Endothelial cell of umbilical vein (primary cell): ENCODE measurements around the gene B3GNT3. TPM values are rescaled to one million over a fixed set of nuclear protein-coding genes. Genes with fewer than 3 reads are reported as not detected.

Experiments
- BruUV-seq: library from RNA; stranded (reverse); fragments of 400-500 nt; replicated peaks from 2 replicates; lab custom pipeline; 2021; lab: Mats Ljungman, UMichigan
- CTCF ChIA-PET: fragments of 300-600, 350-600 bp; sonication (Branson Sonifier 250); formaldehyde crosslinking; loops from one replicate; lab custom pipeline; 2021; ENCODE audit warnings: antibody characterized with exemption, inconsistent platforms; lab: Charles Lee
- POLR2A ChIA-PET: fragments of 300-600, 350-600 bp; sonication (Branson Sonifier 250); formaldehyde crosslinking; loops from one replicate; lab custom pipeline; 2021; ENCODE audit warnings: antibody characterized with exemption, inconsistent platforms; lab: Charles Lee
- DNase-seq: peaks from one replicate; pipeline ENCODE4 v3.0.0-alpha.2; 2011; ENCODE audit warnings: low read depth, low spot score
- FAIRE-seq: peaks from 2 replicates; lab custom pipeline; 2011; peaks lifted over from hg19 to GRCh38; lab: Jason Lieb, UNC
- H2AFZ ChIP-seq: 2 replicates; pipeline ENCODE4 v1.6.0; 2012; ENCODE audit warnings: low read depth, low read length, control low read depth, inconsistent platforms
- H3K27ac ChIP-seq: 2 replicates; pipeline ENCODE4 v1.5.1; 2011; ENCODE audit warnings: low read depth, mild to moderate bottlenecking, control low read depth, low read length, moderate library complexity; ENCODE audit not compliant: insufficient read depth
- H3K27me3 ChIP-seq, 2 experiments: 2 replicates each; pipeline versions ENCODE4 v1.6.0 to v1.6.1; 2011; ENCODE audit warnings: low read length in 2 of 2, mixed read lengths in 1 of 2; ENCODE audit not compliant: control insufficient read depth in 2 of 2, insufficient read depth in 2 of 2
- H3K36me3 ChIP-seq, 2 experiments: 2 replicates in 1 of 2; 3 replicates in 1 of 2; pipeline ENCODE4 v1.5.1; 2011; ENCODE audit warnings: low read length in 2 of 2, mild to moderate bottlenecking in 1 of 2, moderate library complexity in 1 of 2; ENCODE audit not compliant: control insufficient read depth in 2 of 2, insufficient read depth in 2 of 2; ENCODE audit errors: extremely low read depth in 1 of 2
- H3K4me1 ChIP-seq: 3 replicates; pipeline ENCODE4 v1.5.1; 2011; ENCODE audit warnings: mild to moderate bottlenecking, low read length; ENCODE audit not compliant: control insufficient read depth, insufficient read depth; ENCODE audit errors: extremely low read depth
- H3K4me2 ChIP-seq: 2 replicates; pipeline ENCODE4 v1.6.1; 2011; ENCODE audit warnings: low read length, control low read depth, mixed read lengths; ENCODE audit not compliant: insufficient read depth
- H3K4me3 ChIP-seq, 3 experiments: fragments of 200-600 bp in 1 of 3; sonication (generic), shearing (Covaris generic) in 1 of 3; replicated peaks in 1 of 3; 2 replicates each; pipeline ENCODE4 v1.5.1; 2011 to 2016; ENCODE audit warnings: control low read depth in 3 of 3, low read length in 3 of 3, mild to moderate bottlenecking in 2 of 3, inconsistent platforms in 1 of 3, low read depth in 1 of 3, moderate library complexity in 1 of 3; ENCODE audit not compliant: insufficient read depth in 1 of 3
- H3K79me2 ChIP-seq: 2 replicates; pipeline ENCODE4 v1.6.0; 2012; ENCODE audit warnings: low read length, inconsistent platforms; ENCODE audit not compliant: control insufficient read depth, insufficient read depth
- H3K9ac ChIP-seq: replicated peaks from 2 replicates; pipeline ENCODE3; 2011; ENCODE audit warnings: low read length, control low read depth; ENCODE audit not compliant: insufficient read depth; ENCODE audit errors: extremely low read depth
- H3K9me1 ChIP-seq: replicated peaks from 3 replicates; pipeline ENCODE4 v1.6.0; 2011; ENCODE audit warnings: mild to moderate bottlenecking, low read length; ENCODE audit not compliant: control insufficient read depth, insufficient read depth; ENCODE audit errors: extremely low read depth
- H3K9me3 ChIP-seq: replicated peaks from 2 replicates; pipeline ENCODE4 v1.5.1; 2012; ENCODE audit warnings: low read length, inconsistent platforms; ENCODE audit not compliant: control insufficient read depth, insufficient read depth
- H4K20me1 ChIP-seq: replicated peaks from 2 replicates; pipeline ENCODE3; 2011; ENCODE audit warnings: mild to moderate bottlenecking, low read length; ENCODE audit not compliant: control insufficient read depth, insufficient read depth; ENCODE audit errors: extremely low read depth
- GATA2 ChIP-seq: IDR thresholded peaks from 2 replicates; pipeline ENCODE4 v1.7.0; 2011; ENCODE audit warnings: low read depth, mild to moderate bottlenecking, moderate library complexity, mixed read lengths, low read length; ENCODE audit not compliant: insufficient read length, insufficient read depth
- MYC ChIP-seq: IDR thresholded peaks from one replicate; pipeline ENCODE4 v1.6.1; 2011; ENCODE audit warnings: mild to moderate bottlenecking, low read depth, low read length
- dilution Hi-C: fragments of 300-500 bp; cut with MboI; formaldehyde crosslinking; loops from one replicate; pipeline ENCODE4 v1.15.0; 2019; ENCODE audit warnings: low sequenced_read_pairs; ENCODE audit not compliant: extremely low pct_ligation_motif_present
- intact Hi-C: fragments of 100-400 bp; cut with micrococcal nuclease; formaldehyde crosslinking; loops from one replicate; pipeline ENCODE4 v1.10.0; 2022
- polyA plus RNA-seq, 4 experiments: library from polyadenylated mRNA; depleted of rRNA in 3 of 4; stranded (reverse) in 3 of 4; unstranded in 1 of 4; fragments of >200 nt; gene quantifications; 2 replicates each; pipeline versions ENCODE4 v1.2.1 to v1.2.3, GENCODE V29; 2011 to 2012; ENCODE audit warnings: missing spikeins in 1 of 4
- total RNA-seq: library from RNA; stranded (reverse); gene quantifications from 2 replicates; pipeline ENCODE4 v1.2.3, GENCODE V29; 2021
- TF ChIP-seq, protein P1 (sequence below): IDR thresholded peaks from 2 replicates; pipeline ENCODE4 v1.6.1; 2011; ENCODE audit not compliant: insufficient read depth, insufficient read length
- TF ChIP-seq, protein P2 (sequence below), 2 donors: IDR thresholded peaks; 1 replicate in 1 of 2; 2 replicates in 1 of 2; pipeline ENCODE4 v1.5.1; 2011; ENCODE audit warnings: low read length in 2 of 2, mild to moderate bottlenecking in 2 of 2, moderate library complexity in 2 of 2, control low read depth in 1 of 2, inconsistent platforms in 1 of 2, low read depth in 1 of 2; ENCODE audit not compliant: insufficient read depth in 1 of 2; ENCODE audit errors: extremely low read depth in 1 of 2

The B3GNT3 gene
- total and polyA plus RNA-seq, 2 donors (not counting 3 experiments of a cell fraction or from before 2014, with no cell fraction given): 0.10 TPM; not detected in 1

DNA sequence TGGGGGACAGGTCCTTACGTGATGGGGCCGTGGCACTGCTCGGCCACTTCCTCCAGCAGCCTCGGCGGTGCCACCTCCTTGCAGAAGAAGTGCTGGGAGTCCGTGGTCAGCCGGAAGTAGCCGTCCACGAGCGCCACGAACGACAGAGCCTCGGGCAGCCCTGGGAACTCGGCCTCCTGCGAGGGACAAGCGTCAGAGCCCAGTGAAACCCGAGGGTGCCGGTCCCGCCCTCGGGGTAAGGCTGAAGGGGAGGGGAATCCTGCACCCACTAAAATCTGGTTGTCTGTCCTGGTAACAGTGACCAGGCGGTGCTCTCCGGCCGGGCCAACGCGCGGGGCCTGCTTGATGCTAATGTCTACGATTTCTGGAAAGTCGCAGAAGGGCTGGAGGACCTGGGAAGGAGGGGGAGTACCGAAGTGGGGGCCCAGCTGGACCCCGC is 46.5 kb downstream of the B3GNT3 start:
- intact Hi-C loops (no loop called here), dilution Hi-C loops (no loop called here)
- Histone ChIP-seq H3K27ac (no peak overlapping the region), H3K4me1 (peaks cover 9% of the 10 kb centered on the region), H3K9ac (no peak overlapping the region), H3K27me3 (no peaks in the 10 kb centered on the region), H4K20me1 (no peaks in the 10 kb centered on the region), H3K4me3 (no peak overlapping the region), H3K9me3 (no peaks in the 10 kb centered on the region), H3K9me1 (no peaks in the 10 kb centered on the region), H3K36me3 (no peaks in the 10 kb centered on the region), H2AFZ (no peak overlapping the region), H3K79me2 (no peaks in the 10 kb centered on the region), H3K4me2 (no peak overlapping the region)
- ChIA-PET POLR2A (no interaction called here), CTCF (no interaction called here)
- BruUV-seq: no TSS peak
- DNase-seq: no peak
- TF ChIP-seq GATA2: no peak
- TF ChIP-seq MYC: no peak
- TF ChIP-seq, protein P1, sequence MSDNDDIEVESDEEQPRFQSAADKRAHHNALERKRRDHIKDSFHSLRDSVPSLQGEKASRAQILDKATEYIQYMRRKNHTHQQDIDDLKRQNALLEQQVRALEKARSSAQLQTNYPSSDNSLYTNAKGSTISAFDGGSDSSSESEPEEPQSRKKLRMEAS: no peak
- TF ChIP-seq, protein P2, sequence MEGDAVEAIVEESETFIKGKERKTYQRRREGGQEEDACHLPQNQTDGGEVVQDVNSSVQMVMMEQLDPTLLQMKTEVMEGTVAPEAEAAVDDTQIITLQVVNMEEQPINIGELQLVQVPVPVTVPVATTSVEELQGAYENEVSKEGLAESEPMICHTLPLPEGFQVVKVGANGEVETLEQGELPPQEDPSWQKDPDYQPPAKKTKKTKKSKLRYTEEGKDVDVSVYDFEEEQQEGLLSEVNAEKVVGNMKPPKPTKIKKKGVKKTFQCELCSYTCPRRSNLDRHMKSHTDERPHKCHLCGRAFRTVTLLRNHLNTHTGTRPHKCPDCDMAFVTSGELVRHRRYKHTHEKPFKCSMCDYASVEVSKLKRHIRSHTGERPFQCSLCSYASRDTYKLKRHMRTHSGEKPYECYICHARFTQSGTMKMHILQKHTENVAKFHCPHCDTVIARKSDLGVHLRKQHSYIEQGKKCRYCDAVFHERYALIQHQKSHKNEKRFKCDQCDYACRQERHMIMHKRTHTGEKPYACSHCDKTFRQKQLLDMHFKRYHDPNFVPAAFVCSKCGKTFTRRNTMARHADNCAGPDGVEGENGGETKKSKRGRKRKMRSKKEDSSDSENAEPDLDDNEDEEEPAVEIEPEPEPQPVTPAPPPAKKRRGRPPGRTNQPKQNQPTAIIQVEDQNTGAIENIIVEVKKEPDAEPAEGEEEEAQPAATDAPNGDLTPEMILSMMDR (IDR thresholded peaks at IDR 0.05; ENCODE audit: extremely low read depth in 1 of 2, insufficient read depth in 1 of 2, low read depth in 1 of 2, low read length in 2 of 2): no peak
- no peak for FAIRE-seq
